ENCODE measurements around the gene PTGFRN.
"Not testable (repeated sequence)": the region's sequence is repeated elsewhere in the genome, so short reads cannot be mapped to it uniquely, and the experiment has no call there.

Gene PTGFRN

DNA sequence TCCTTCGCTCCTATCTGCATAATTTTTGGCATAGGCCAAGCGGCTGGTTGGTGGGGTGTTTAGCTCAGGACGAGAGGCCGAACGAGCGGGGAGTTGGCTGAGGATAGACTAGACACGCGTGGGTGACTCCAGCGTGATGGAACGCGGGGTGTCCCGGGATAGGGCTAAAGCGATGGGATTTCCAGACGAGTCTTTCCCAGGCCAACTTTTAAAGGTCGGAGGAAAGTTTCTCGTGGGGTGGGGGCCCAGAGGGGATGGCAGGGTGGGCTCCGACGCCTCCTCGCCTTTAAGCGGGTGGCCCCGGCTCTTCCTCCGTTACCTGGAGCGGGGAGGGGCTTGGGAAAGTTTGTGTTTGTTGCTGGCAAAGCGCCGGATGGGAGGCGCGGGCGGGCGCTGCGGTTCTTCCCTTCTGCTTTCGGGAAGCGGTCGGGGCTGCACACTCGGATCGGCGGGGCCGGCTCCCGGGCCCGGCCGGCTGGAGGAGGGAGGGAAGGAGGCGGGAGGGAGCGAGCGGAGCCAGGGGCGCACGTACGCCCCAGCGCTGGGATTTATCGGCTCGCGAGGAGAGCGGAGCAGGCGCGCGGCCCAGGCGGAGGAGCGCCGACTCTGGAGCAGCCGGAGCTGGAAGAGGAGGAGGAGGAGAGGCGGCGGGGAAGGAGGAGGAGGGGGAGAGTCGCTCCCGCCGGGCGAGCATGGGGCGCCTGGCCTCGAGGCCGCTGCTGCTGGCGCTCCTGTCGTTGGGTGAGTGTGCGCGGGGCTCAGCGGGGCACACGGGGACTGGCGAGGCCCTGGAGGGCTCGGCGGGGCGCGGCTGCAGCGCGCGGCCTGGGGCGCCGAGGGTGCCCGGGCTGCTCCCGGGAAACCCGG lies at the start of gene PTGFRN:
Gene PTGFRN, plus strand, starts transcription at position 405 of the 867 bp plus-strand sequence. Its CDS starts 288 bp downstream, at position 693.
- in situ Hi-C loops (cut with MboI; ENCODE audit: low sequenced_read_pairs) = no loop called here

GRCh38 chr1:116860167-116860566 lies 49.5 kb upstream of the PTGFRN start:
- in situ Hi-C loops (cut with MboI; ENCODE audit: low sequenced_read_pairs) = not testable (repeated sequence)

DNA sequence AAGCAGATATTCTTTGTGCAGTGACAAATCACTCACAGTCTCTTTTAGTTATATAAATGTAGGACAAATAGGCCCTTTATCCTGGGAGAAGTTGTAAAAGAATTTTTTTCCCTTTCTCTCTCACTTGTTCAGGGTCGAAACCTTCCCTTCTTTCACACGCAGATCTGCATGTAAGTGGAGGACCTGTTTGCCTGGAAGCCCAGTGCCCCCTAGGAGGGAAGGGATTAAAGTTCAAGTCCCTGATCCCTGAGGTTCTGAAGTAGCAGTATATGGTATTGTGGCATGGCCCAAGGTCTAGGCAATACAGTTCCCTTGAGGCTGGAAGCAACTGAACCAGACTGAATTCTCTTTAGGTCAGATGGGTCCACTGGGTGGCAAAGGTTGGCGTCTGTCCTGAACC lies 48.6 kb upstream of the PTGFRN start:
- in situ Hi-C loops (cut with MboI; ENCODE audit: low sequenced_read_pairs) = no loop called here

GRCh38 chr1:116863031-116863430 lies 46.7 kb upstream of the PTGFRN start:
- in situ Hi-C loops (cut with MboI; ENCODE audit: low sequenced_read_pairs) = not testable (repeated sequence)

- in situ Hi-C loops (cut with MboI; ENCODE audit: low sequenced_read_pairs) = not testable (repeated sequence)
These were observed 43.2 kb upstream of the PTGFRN start for GRCh38 chr1:116866478-116866877.

DNA sequence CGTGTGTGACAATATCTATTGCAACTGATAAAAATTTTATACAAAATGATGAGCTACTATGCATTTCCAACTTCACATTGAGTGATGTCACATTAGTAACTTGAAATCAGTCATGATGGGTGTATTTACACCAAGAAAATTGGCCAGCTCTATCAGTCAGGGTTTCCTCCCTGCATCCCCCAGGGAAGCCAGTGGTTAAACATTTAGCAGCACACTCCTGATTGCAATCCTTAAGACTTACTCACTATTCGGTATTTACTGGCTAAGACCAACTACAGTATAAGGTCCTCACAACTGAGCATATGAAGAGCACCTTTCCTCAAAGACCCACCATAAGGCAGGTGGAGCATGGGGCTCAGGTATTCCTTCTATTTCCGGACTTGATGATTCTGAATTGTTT lies 41.3 kb upstream of the PTGFRN start:
- in situ Hi-C loops (cut with MboI; ENCODE audit: low sequenced_read_pairs) = no loop called here

DNA sequence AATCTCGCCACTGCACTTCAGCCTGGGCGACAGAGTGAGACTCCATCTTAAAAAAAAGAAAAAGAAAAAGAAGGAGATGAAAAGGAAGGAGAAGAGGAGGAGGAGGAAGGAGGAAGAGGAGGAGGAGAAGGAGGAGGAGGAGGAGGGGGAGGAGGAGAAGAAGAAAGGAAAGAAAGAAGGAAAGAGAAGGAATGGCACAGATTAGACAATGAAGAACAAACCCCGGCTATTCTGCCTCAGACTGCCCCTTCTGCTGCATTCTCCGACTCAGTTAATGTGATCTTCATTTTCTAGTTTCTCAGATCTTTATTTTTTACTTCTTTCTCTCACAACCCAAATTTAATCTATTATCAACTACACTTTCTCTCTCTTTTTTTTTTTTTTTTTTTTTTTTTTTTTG lies 40.1 kb upstream of the PTGFRN start:
- in situ Hi-C loops (cut with MboI; ENCODE audit: low sequenced_read_pairs) = no loop called here

DNA sequence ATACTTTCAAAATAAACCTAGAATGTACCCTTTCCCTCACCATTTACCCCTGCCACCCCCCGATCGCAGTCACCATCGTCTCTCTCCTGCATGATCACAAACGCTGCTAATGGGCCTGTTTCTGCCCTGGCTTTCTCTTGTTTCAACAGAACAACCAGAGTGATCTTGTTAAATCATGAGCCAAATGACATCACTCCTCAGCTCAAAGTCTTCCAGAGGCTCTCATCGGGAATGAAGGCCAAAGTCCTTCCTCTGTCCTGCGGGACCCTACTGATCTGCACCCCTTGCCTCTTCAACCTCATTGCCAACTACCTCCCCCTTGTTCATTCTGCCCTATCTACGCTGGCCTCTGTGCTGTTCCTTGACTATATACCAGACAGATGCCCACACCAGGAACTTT lies 39.4 kb upstream of the PTGFRN start:
- in situ Hi-C loops (cut with MboI; ENCODE audit: low sequenced_read_pairs) = no loop called here

- in situ Hi-C loops (cut with MboI; ENCODE audit: low sequenced_read_pairs) = no loop called here
These were observed 38.0 kb upstream of the PTGFRN start for GRCh38 chr1:116871779-116872146.

GRCh38 chr1:116873680-116874271 lies 35.9 kb upstream of the PTGFRN start:
- in situ Hi-C loops (cut with MboI; ENCODE audit: low sequenced_read_pairs) = no loop called here

DNA sequence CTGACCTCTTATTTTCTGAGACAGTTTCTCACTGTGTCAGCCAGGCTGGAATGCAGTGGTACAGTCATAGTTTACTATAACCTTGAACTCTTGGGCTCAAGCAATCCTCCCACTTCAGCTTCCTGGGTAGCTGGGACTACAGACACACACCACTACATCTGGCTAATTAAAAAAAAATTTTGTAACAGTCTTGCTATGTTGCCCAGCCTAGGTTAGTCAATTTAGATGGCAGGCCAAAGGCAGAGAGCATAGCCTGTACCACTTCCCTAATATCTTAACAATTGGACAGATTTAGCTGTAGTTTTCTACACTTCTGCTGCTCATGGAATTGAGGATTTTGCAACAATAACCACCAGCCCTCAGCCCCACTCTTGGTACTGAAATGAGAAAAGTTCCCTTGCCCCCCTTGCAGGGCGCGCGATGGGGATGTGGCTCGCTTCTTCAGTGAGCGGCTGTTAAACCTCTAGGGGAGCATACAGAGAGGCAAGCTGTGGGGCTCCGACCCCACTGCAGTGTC lies 34.9 kb upstream of the PTGFRN start:
- in situ Hi-C loops (cut with MboI; ENCODE audit: low sequenced_read_pairs) = no loop called here

DNA sequence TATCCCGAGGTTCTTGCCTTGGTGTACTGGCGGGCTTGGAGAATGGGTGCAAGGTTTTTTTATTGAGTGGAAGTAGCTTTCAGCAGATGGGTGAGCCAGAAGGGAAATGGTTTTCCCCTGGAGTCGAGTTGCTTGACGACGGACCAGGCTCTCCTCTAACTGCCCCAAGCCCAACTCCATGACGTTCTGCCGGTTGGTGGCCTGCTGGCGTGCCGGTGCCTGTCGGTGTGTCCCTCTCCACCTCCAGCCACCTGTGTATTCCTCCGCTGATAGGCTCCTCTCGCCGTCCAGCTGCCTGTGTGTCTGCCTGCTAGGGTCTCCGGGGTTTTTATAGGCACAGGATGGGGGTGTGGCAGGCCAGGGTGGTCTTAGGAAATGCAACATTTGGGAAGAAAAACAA lies 34.3 kb upstream of the PTGFRN start:
- in situ Hi-C loops (cut with MboI; ENCODE audit: low sequenced_read_pairs) = no loop called here

GRCh38 chr1:116875946-116876345 lies 33.8 kb upstream of the PTGFRN start:
- in situ Hi-C loops (cut with MboI; ENCODE audit: low sequenced_read_pairs) = not testable (repeated sequence)

- in situ Hi-C loops (cut with MboI; ENCODE audit: low sequenced_read_pairs) = no loop called here
These were observed 32.4 kb upstream of the PTGFRN start for GRCh38 chr1:116877141-116877818.

- in situ Hi-C loops (cut with MboI; ENCODE audit: low sequenced_read_pairs) = no loop called here
These were observed 30.8 kb upstream of the PTGFRN start for GRCh38 chr1:116878804-116879477.

GRCh38 chr1:116879478-116880133 lies 30.1 kb upstream of the PTGFRN start:
- in situ Hi-C loops (cut with MboI; ENCODE audit: low sequenced_read_pairs) = no loop called here

DNA sequence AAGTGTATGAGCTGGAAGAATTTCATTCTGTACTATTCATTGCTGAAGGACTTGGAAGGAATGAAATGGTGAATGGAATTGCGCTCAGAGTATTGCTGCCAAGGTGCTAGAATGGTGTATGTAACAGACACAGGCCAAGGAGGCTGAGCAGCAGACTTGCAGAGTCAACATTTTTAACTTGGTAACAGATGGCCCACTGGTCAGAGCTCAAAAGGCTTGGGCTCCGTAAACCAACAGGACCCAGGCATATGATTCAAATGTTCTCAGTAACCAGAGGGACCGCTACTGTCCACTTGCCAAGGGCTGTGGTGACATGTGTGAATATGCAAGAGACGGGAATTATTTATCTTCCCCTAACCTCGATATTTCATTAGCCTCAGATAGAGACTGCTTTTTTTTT lies 28.8 kb upstream of the PTGFRN start:
- in situ Hi-C loops (cut with MboI; ENCODE audit: low sequenced_read_pairs) = no loop called here

- in situ Hi-C loops (cut with MboI; ENCODE audit: low sequenced_read_pairs) = no loop called here
These were observed 27.7 kb upstream of the PTGFRN start for GRCh38 chr1:116881879-116882520.

DNA sequence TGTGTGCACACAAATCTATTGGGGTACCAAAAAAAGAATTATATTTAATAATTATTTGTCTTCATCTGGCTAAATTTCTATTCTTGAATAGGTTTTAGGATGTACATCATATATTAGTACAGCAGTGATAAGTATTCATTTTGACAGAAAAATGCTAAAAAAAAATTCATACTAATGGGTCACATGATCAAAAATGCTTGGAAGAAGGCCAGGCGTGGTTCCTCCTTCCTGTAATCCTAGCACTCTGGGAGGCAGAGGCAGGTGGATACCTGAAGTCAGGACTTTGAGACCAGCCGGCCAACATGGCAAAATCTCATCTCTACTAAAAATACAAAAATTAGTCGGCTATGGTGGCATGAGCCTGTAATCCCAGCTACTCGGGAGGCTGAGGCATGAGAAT lies 26.9 kb upstream of the PTGFRN start:
- in situ Hi-C loops (cut with MboI; ENCODE audit: low sequenced_read_pairs) = no loop called here

- in situ Hi-C loops (cut with MboI; ENCODE audit: low sequenced_read_pairs) = no loop called here
These were observed 23.3 kb upstream of the PTGFRN start for GRCh38 chr1:116886291-116886878.
